Measurements from ENCODE around the gene CD22. TPM values are rescaled to one million over a fixed set of nuclear protein-coding genes. Genes with fewer than 3 reads are reported as not detected.
A peak's percentile ranks its signal among the peaks of the same experiment; 100 is the strongest.

CD22 gene
- total RNA-seq, 2 donors from 2014 or later, result 39.1 to 44.5 TPM

GRCh38 chr19:35327642-35328041 is 1.3 kb upstream of the CD22 start:
- peaks cover 39% of the 10 kb centered on the region for H3K27me3 Mint-ChIP-seq (ENCODE audit: low read depth)
- H3K4me3 Mint-ChIP-seq, result no peak overlapping the region
- no peaks in the 10 kb centered on the region for H3K9me3 Mint-ChIP-seq
- H3K36me3 Mint-ChIP-seq (ENCODE audit: insufficient read depth in 2 of 2), result no peaks in the 10 kb centered on the region
- ATAC-seq (replicated peaks in 1 of 2), result no peak
- peaks cover 45% of the 10 kb centered on the region for H3K4me1 Mint-ChIP-seq (ENCODE audit: low read depth)
- DNase-seq, result no peak
- peak overlapping the region; percentile 2 for H3K27ac Mint-ChIP-seq

GRCh38 chr19:35329323-35329722 is 336 bp downstream of the CD22 start:
- ATAC-seq (replicated peaks in 1 of 2) (peak; percentile 8 to 33), DNase-seq (no peak)
- H3K27me3 Mint-ChIP-seq (ENCODE audit: low read depth), result peaks cover 40% of the 10 kb centered on the region
- H3K4me1 Mint-ChIP-seq (ENCODE audit: low read depth), result peaks cover 62% of the 10 kb centered on the region
- H3K27ac Mint-ChIP-seq, result no peak overlapping the region
- H3K9me3 Mint-ChIP-seq, result no peaks in the 10 kb centered on the region
- no peaks in the 10 kb centered on the region for H3K36me3 Mint-ChIP-seq (ENCODE audit: insufficient read depth in 2 of 2)
- peak overlapping the region; percentile 65 to 81 for H3K4me3 Mint-ChIP-seq

- Mint-ChIP-seq H3K9me3 (no peaks in the 10 kb centered on the region), H3K27ac (peak overlapping the region; percentile 29), H3K36me3 (ENCODE audit: insufficient read depth in 2 of 2) (peaks cover 0 to 2% of the 10 kb centered on the region in 2 donors), H3K4me3 (peak overlapping the region; percentile 33 to 81), H3K4me1 (ENCODE audit: low read depth) (peaks cover 74% of the 10 kb centered on the region), H3K27me3 (ENCODE audit: low read depth) (peaks cover 38% of the 10 kb centered on the region)
- DNase-seq (no peak), ATAC-seq (replicated peaks in 1 of 2) (no peak)
Observed at GRCh38 chr19:35330475-35330874, 1.5 kb downstream of the CD22 start.

GRCh38 chr19:35331551-35332214 is 2.7 kb downstream of the CD22 start:
- Mint-ChIP-seq H3K27ac (no peak overlapping the region), H3K4me3 (no peak overlapping the region), H3K36me3 (ENCODE audit: insufficient read depth in 2 of 2) (peaks cover 0 to 2% of the 10 kb centered on the region in 2 donors), H3K27me3 (ENCODE audit: low read depth) (peaks cover 32% of the 10 kb centered on the region), H3K9me3 (no peaks in the 10 kb centered on the region), H3K4me1 (ENCODE audit: low read depth) (peaks cover 85% of the 10 kb centered on the region)
- no peak for DNase-seq
- no peak for ATAC-seq (replicated peaks in 1 of 2)

DNA sequence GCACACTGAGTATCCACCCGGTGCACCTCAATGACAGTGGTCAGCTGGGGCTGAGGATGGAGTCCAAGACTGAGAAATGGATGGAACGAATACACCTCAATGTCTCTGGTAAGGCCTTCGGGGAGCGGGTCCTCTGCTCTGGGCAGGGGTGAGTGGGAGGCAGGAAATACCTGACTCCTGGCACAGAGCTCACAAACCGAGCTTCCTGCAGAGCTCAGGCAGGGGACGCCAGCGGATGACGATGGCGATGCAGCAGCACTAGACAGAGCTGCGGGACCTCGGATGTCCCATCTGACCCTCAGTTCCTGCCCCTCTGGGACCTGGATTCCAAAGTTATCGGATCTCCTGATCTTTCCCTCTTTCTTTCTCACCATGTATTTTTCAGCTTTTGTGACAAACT is 3.8 kb downstream of the CD22 start:
- H3K27ac Mint-ChIP-seq, result no peak overlapping the region
- DNase-seq (peak; percentile 55 to 57), ATAC-seq (replicated peaks in 1 of 2) (peak; percentile 76)
- peaks cover 0 to 2% of the 10 kb centered on the region in 2 donors for H3K36me3 Mint-ChIP-seq (ENCODE audit: insufficient read depth in 2 of 2)
- no peaks in the 10 kb centered on the region for H3K9me3 Mint-ChIP-seq
- H3K27me3 Mint-ChIP-seq (ENCODE audit: low read depth), result peaks cover 26% of the 10 kb centered on the region
- H3K4me1 Mint-ChIP-seq (ENCODE audit: low read depth), result peaks cover 83% of the 10 kb centered on the region
- H3K4me3 Mint-ChIP-seq, result peak overlapping the region; percentile 41 to 55

DNA sequence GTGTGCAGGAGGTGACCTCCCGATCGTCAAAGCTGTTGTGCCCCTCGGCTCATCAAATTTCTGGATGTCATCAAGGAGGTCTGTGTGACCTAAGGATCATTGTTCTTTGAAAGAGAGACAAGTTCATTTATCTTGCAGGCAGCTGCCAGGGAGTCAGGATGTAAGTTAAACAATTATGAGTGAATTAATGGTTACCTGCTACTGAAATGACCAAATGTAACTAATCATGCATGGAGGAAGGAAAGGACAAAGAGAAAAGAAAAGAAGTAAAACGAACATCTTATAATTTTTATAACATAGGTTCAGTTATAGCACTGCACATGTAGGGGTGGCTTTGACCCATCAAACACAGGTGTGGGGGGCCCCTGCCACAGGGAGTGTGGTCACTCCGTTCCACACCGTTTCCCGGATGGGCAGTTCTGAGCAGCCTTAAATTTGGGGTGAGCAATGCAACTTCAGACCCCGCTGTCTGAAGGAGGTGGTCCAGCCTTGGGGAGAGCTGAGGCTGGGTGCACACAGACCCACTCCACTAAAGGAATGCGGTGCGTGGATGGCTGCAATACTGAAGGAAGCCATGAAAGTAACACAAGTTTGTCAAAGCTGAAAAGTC is 5.3 kb downstream of the CD22 start:
- Mint-ChIP-seq H3K4me3 (peak overlapping the region in 1 of 2 donors; percentile 11), H3K4me1 (ENCODE audit: low read depth) (peaks cover 68% of the 10 kb centered on the region), H3K36me3 (ENCODE audit: insufficient read depth in 2 of 2) (peaks cover 0 to 2% of the 10 kb centered on the region in 2 donors), H3K27me3 (ENCODE audit: low read depth) (peaks cover 24% of the 10 kb centered on the region), H3K27ac (no peak overlapping the region), H3K9me3 (no peaks in the 10 kb centered on the region)
- DNase-seq, result no peak
- no peak for ATAC-seq (replicated peaks in 1 of 2)

DNA sequence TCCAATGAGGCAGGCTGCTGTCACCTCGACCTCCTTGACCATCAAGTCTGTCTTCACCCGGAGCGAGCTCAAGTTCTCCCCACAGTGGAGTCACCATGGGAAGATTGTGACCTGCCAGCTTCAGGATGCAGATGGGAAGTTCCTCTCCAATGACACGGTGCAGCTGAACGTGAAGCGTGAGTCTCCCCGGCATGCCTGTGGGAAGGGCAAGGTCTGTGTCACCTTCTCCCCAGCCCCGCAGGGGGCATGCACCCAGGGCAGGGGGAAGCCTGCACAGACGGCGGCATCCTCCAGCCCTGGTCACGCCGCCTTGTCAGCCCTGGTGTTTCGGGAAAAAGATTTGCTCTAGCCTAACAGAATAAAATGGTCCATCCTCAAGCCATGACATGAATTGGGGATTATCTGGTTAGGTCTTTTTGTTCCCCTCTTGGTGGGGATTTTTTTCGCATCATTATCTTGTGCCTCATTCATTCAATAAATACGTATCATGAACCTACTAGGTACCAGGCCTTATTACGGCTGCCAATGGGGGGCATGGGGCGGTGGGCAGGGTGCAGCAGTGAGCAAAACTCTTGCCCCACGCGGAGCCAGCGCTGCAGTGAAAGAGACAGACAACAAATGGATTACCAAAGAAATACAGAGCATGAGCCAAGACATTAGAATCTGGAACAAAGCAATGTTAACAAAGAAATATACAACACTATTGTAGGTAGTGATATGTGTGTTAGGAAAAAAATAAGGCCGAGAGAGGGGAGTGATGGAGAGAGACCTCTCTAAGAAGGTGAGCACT is 7.4 kb downstream of the CD22 start:
- ATAC-seq (replicated peaks in 1 of 2) (no peak), DNase-seq (no peak)
- Mint-ChIP-seq H3K27me3 (ENCODE audit: low read depth) (peaks cover 13% of the 10 kb centered on the region), H3K27ac (no peak overlapping the region), H3K9me3 (no peaks in the 10 kb centered on the region), H3K4me3 (no peak overlapping the region), H3K36me3 (ENCODE audit: insufficient read depth in 2 of 2) (peaks cover 0 to 2% of the 10 kb centered on the region in 2 donors), H3K4me1 (ENCODE audit: low read depth) (peaks cover 50% of the 10 kb centered on the region)

- H3K4me1 Mint-ChIP-seq (ENCODE audit: low read depth), result peaks cover 48% of the 10 kb centered on the region
- ATAC-seq (replicated peaks in 1 of 2) (no peak), DNase-seq (no peak)
- H3K4me3 Mint-ChIP-seq, result no peak overlapping the region
- H3K27ac Mint-ChIP-seq, result no peak overlapping the region
- no peaks in the 10 kb centered on the region for H3K9me3 Mint-ChIP-seq
- peaks cover 12% of the 10 kb centered on the region for H3K27me3 Mint-ChIP-seq (ENCODE audit: low read depth)
- peaks cover 0 to 2% of the 10 kb centered on the region in 2 donors for H3K36me3 Mint-ChIP-seq (ENCODE audit: insufficient read depth in 2 of 2)
Observed at GRCh38 chr19:35337097-35337983, 8.4 kb downstream of the CD22 start.

- peaks cover 14% of the 10 kb centered on the region for H3K27me3 Mint-ChIP-seq (ENCODE audit: low read depth)
- H3K27ac Mint-ChIP-seq, result no peak overlapping the region
- H3K9me3 Mint-ChIP-seq, result no peaks in the 10 kb centered on the region
- H3K4me3 Mint-ChIP-seq, result no peak overlapping the region
- H3K36me3 Mint-ChIP-seq (ENCODE audit: insufficient read depth in 2 of 2), result peaks cover 0 to 2% of the 10 kb centered on the region in 2 donors
- no peak for ATAC-seq (replicated peaks in 1 of 2)
- no peak for DNase-seq
- H3K4me1 Mint-ChIP-seq (ENCODE audit: low read depth), result peaks cover 42% of the 10 kb centered on the region
Observed at GRCh38 chr19:35337984-35338296, 9.0 kb downstream of the CD22 start.

- Mint-ChIP-seq H3K4me3 (no peak overlapping the region), H3K9me3 (no peaks in the 10 kb centered on the region), H3K27me3 (ENCODE audit: low read depth) (peaks cover 8% of the 10 kb centered on the region), H3K27ac (no peak overlapping the region), H3K36me3 (ENCODE audit: insufficient read depth in 2 of 2) (no peaks in the 10 kb centered on the region), H3K4me1 (ENCODE audit: low read depth) (peaks cover 23% of the 10 kb centered on the region)
- ATAC-seq (replicated peaks in 1 of 2), result no peak
- DNase-seq, result no peak
Observed at GRCh38 chr19:35340431-35340830, 11.4 kb downstream of the CD22 start.

- Mint-ChIP-seq H3K9me3 (no peaks in the 10 kb centered on the region), H3K4me1 (ENCODE audit: low read depth) (peaks cover 23% of the 10 kb centered on the region), H3K27ac (no peak overlapping the region)
Observed at GRCh38 chr19:35341006-35341405, 12.0 kb downstream of the CD22 start.

GRCh38 chr19:35341565-35342225 is 12.7 kb downstream of the CD22 start:
- Mint-ChIP-seq H3K27ac (no peak overlapping the region), H3K36me3 (ENCODE audit: insufficient read depth in 2 of 2) (no peaks in the 10 kb centered on the region)
- ATAC-seq (replicated peaks in 1 of 2), result no peak

More at GRCh38 chr19:35341006-35341405, 12.0 kb downstream of the CD22 start:
- H3K4me3 Mint-ChIP-seq, result no peak overlapping the region
- H3K36me3 Mint-ChIP-seq (ENCODE audit: insufficient read depth in 2 of 2), result no peaks in the 10 kb centered on the region
- no peak for DNase-seq
- H3K27me3 Mint-ChIP-seq (ENCODE audit: low read depth), result peaks cover 8% of the 10 kb centered on the region
- ATAC-seq (replicated peaks in 1 of 2), result no peak

More at GRCh38 chr19:35341565-35342225, 12.7 kb downstream of the CD22 start:
- H3K4me3 Mint-ChIP-seq, result no peak overlapping the region
- no peak for DNase-seq
- H3K9me3 Mint-ChIP-seq, result no peaks in the 10 kb centered on the region
- H3K27me3 Mint-ChIP-seq (ENCODE audit: low read depth), result peaks cover 8% of the 10 kb centered on the region
- peaks cover 24% of the 10 kb centered on the region for H3K4me1 Mint-ChIP-seq (ENCODE audit: low read depth)

All from activated T-cell treated with anti-CD3 and anti-CD28 coated beads, Interleukin-2, amount 50 U/mL, for 72 hours (primary cell).